A673 (cell line): Measurements from ENCODE around the gene PODXL.

Source experiments
- CTCF ChIP-seq: fragments of 300-800, 200-600 bp; sonication (generic); conservative IDR thresholded peaks from 2 replicates; pipeline ENCODE4 v1.5.1; 2017; ENCODE audit warnings: low read depth, mild to moderate bottlenecking, antibody characterized with exemption, low read length, moderate library complexity, mixed read lengths
- EZH2 ChIP-seq: fragments of 200-600 bp; sonication (generic); IDR thresholded peaks from 2 replicates; pipeline ENCODE4 v1.6.1; 2017; ENCODE audit warnings: borderline replicate concordance, low read depth, mild to moderate bottlenecking, mixed read lengths, antibody characterized with exemption, low read length; ENCODE audit not compliant: poor library complexity, severe bottlenecking

GRCh38 chr7:131527456-131527855 is 29.0 kb downstream of the PODXL start:
- TF ChIP-seq CTCF, result no peak
- TF ChIP-seq EZH2, result no peak
